Neural progenitor cell (in vitro differentiated cells): ENCODE results near the gene CCDC120.

ENCODE experiments used
- CTCF ChIP-seq: fragments of 200-600 bp; sonication (generic); IDR thresholded peaks from 2 replicates; pipeline ENCODE4 v1.5.1; 2017; ENCODE audit warnings: antibody characterized with exemption, mild to moderate bottlenecking
- EZH2 ChIP-seq: fragments of 200-600 bp; sonication (generic); IDR thresholded peaks from 2 replicates; pipeline ENCODE4 v1.6.1; 2017; ENCODE audit warnings: antibody characterized with exemption, mild to moderate bottlenecking, moderate library complexity
- EZH2phosphoT487 ChIP-seq: fragments of 200-600 bp; sonication (generic); IDR thresholded peaks from 2 replicates; pipeline ENCODE4 v1.6.1; 2017; ENCODE audit warnings: antibody characterized with exemption

- no peak for TF ChIP-seq CTCF
- TF ChIP-seq EZH2, result no peak
- TF ChIP-seq EZH2phosphoT487, result no peak
These were observed 884 bp downstream of the CCDC120 start for GRCh38 chrX:49059681-49060085.
